PFSK-1 (cell line): ENCODE results near the gene DGKH.

ENCODE experiments used
- FOXP2 ChIP-seq: optimal IDR thresholded peaks from 2 replicates; pipeline ENCODE3; 2011; ENCODE audit warnings: borderline replicate concordance, control low read depth, inconsistent platforms; ENCODE audit not compliant: insufficient read depth; ENCODE audit errors: extremely low read length, extremely low read depth
- POLR2AphosphoS5 ChIP-seq: IDR thresholded peaks from 2 replicates; pipeline ENCODE4 v1.6.1; 2012; ENCODE audit warnings: low read depth, mild to moderate bottlenecking, control low read depth, low read length, moderate library complexity
- REST ChIP-seq, 2 experiments: IDR thresholded peaks; 2 replicates each; pipeline versions ENCODE4 v1.6.1 to v1.8.0; 2011 to 2012; ENCODE audit warnings: low read depth in 2 of 2, low read length in 2 of 2, control low read depth in 1 of 2, inconsistent platforms in 1 of 2, mild to moderate bottlenecking in 1 of 2, moderate library complexity in 1 of 2; ENCODE audit not compliant: insufficient read depth in 1 of 2
- SIN3A ChIP-seq: IDR thresholded peaks from 2 replicates; pipeline ENCODE4 v1.6.1; 2012; ENCODE audit warnings: mild to moderate bottlenecking, low read length, moderate library complexity, borderline replicate concordance; ENCODE audit not compliant: insufficient read depth
- TAF1 ChIP-seq: IDR thresholded peaks from 2 replicates; pipeline ENCODE4 v1.6.1; 2012; ENCODE audit warnings: low read length, control low read depth, borderline replicate concordance; ENCODE audit not compliant: insufficient read depth

- no peak for TF ChIP-seq REST (IDR thresholded peaks at IDR 0.05; ENCODE audit: insufficient read depth in 1 of 2, low read depth in 2 of 2, low read length in 2 of 2)
- TF ChIP-seq POLR2AphosphoS5, result no peak
- no peak for TF ChIP-seq SIN3A
- no peak for TF ChIP-seq TAF1
- TF ChIP-seq FOXP2, result no peak
Observed at GRCh38 chr13:42002066-42002465, 46.4 kb upstream of the DGKH start.
